GM12873 (cell line): ENCODE results near the gene TTLL12.

Experiments
- TF ChIP-seq, protein P1 (sequence below): IDR thresholded peaks from 2 replicates; pipeline ENCODE4 v1.5.1; 2012; ENCODE audit warnings: low read depth, mild to moderate bottlenecking, moderate library complexity, low read length, control low read depth; ENCODE audit not compliant: insufficient read depth; ENCODE audit errors: missing control alignments

TTLL12 gene

DNA sequence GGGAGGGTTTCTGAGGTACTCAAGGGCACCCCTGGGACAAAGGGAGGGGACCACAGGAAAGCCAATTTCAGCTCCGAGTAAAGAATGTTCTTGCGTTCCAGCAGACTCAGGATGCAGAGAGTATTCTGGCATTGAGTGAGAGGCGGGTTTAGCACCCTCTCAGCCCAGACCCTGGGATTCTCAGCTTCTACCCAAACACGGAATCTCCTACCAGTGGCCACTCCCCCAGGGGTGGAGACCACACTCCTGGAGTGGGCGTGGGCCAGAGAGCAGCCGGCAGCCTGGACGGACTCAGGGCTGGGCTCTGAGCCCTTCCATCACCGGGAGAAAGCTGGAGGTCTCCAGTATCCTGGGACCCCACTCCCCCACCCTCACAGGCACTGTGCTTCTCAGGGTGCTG lies 26.1 kb upstream of the TTLL12 start:
- TF ChIP-seq, protein P1, sequence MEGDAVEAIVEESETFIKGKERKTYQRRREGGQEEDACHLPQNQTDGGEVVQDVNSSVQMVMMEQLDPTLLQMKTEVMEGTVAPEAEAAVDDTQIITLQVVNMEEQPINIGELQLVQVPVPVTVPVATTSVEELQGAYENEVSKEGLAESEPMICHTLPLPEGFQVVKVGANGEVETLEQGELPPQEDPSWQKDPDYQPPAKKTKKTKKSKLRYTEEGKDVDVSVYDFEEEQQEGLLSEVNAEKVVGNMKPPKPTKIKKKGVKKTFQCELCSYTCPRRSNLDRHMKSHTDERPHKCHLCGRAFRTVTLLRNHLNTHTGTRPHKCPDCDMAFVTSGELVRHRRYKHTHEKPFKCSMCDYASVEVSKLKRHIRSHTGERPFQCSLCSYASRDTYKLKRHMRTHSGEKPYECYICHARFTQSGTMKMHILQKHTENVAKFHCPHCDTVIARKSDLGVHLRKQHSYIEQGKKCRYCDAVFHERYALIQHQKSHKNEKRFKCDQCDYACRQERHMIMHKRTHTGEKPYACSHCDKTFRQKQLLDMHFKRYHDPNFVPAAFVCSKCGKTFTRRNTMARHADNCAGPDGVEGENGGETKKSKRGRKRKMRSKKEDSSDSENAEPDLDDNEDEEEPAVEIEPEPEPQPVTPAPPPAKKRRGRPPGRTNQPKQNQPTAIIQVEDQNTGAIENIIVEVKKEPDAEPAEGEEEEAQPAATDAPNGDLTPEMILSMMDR, result no peak

DNA sequence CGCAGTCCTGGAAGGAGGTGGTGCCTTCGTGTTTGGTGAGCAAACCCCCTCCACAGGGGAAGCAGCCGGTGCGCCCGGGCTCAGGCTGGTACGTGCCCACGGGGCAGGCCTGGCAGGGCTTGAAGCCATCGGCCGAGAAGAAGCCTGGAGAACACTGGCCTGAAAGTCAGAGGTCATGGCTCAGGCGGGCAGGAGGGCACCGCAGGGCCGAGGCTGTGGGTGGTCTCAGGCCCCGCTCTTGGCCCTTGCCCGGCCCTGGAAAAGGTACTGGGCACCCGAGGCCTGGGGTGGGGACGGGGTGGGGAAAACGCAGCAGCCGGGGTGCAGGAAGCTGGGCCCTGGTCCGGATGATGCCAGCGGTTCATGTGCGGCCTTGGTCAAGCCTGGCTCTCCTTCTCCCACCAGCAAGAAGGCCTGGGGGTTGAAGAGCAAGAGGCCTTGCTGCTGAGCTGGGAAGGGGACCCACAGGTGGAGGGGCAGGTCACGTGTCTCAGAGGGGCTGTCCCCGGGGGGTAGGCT lies 25.6 kb upstream of the TTLL12 start:
- TF ChIP-seq, protein P1, result no peak

DNA sequence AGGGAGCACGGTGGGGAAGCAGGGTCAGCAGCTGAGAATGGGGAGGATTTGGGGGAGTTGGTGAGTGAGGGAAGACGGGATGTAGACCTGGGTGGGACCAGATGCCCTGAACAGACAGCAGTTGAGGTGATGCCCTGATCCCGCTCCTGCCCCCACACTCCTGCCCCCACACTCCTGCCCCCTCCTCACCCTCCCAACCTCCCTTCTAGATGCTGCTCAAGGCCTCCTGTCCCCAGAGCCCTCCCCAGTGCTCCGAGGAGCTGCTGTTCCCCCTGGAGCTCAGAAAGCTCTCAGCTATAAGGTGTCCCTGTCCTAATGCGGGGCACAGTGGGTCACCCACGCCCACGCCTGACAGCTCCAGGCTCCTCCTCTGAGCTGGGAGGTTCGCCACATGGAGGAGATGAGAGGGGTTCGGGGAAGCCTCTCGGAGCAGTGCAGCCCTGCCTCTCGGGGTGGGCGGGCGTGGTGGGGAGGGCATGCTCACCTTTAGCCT lies 25.1 kb upstream of the TTLL12 start:
- TF ChIP-seq, protein P1, result no peak

DNA sequence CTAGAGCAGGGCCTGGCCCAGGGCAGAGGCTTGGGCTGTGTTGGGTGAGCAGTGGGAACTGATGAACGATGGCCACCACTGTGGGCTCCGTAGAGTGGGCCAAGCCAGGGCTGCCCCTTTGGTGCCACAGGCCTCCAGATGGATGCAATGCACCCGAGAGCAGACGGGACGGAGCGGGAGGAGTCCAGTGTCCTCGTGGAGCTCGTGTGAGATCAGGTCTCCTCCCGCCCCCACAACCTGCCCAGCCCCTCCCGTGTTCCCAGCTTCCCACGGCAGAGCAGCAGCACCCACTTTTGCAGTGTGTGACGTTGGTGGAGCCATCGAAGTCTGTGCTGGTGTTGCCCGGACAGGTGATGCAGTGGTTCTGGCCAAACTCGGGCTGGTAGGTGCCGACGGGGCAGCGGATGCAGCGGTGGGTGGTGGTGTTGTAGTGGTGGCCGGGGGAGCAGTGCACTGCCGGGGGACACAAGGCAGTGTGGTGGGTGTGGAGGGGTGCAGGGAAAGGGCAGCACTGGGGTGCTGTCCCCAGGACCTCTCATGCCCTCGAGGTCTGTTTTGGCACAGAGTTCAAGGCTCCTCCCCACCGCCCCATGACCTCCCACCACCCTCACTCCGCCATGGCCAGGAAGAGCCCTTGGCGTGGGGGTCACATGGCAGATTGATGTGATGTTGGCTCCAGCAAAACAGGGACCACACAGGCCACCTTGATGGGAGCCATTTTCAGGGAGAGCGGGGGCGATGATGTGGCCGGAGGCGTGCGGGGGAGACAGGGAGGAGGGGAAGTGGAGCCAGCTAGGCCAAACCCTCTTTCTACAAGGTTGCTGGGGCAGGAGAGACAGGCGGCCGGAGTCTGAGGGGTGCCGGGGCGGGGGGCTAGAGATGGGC lies 23.9 kb upstream of the TTLL12 start:
- TF ChIP-seq, protein P1, result no peak

DNA sequence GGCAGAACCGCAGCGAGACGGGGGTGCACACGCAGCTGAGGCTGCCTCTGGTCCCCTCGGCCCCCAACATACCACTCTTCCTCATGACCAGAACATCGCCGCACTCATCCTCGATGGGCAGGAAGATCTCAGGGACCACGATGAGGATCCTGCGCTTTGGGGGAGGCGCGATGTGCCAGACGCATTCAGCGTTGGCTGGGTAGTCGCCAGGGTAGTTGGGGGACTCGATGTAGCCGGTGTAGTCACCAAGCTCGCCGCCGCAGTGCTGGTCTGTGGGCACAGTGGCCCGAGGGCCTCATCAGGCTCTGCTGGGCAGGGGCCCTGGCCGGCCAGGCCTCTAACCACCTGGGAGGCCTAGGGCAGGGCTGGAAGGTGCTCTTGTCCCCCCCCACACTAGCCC lies 23.0 kb upstream of the TTLL12 start:
- TF ChIP-seq, protein P1, result no peak

DNA sequence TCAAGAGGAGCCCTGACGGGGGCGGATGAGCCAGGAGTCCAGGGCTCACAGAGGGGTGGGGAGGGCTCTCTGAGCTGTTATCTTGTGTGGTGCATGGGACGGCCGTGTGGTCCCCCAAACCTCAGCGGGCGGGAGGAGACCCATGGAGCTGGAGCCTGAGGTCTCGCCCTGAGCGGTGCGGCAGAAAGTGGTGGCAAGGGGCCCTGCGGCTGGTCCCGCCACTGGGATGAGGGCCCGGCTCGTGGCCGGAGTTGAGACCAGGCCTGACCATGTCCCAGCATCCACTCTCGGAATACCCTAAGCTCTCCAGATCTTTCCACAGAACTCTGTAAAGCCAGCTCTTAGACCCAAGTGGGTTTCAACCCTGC lies 22.6 kb upstream of the TTLL12 start:
- TF ChIP-seq, protein P1, result no peak

DNA sequence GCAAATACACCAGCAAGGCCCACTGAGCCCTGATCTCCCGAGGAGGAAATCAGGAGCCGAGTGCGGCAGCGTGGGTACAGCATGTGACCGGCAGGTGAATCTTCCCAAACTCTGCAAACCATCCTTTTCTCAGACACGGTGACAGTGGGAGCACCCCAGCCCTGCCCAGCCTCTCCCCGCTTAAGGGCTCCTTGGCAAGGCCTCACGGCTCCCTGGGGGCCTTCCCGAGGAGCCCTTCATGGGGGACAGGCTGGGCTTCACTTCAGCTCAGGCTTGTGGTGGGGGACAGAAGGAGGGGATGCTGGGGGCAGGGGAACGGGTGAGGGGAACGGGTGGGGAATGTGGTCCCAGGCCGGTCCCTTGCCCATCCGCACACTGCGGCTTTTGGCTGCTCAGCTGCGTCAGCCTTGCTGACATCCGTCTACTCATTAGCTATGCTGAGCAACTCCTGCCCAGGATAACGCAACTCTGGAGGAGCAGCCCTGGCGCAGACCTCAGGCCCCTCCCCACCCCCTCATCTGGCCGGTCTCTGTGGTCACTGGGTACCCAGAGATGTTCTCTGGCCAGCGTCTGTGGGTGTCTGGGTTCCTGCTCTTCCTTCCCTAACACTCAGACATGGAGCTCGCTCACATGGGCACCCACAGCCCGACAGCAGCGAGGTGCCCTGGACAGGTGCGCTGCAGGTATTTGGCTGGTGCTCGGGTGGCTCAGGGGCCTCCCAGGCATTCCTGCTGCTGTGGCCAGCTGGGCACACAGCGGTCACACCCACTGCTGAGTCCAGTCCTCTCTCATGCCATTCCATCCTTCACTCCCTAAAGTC lies 22.0 kb upstream of the TTLL12 start:
- TF ChIP-seq, protein P1, result no peak
